Mucosa of gallbladder (tissue), 1 donor: Measurements from ENCODE around the gene BLZF1. TPM values are rescaled to one million over a fixed set of nuclear protein-coding genes. Genes with fewer than 3 reads are reported as not detected.
"Not testable (repeated sequence)": the region's sequence is repeated elsewhere in the genome, so short reads cannot be mapped to it uniquely, and the experiment has no call there.

Experiments used
- DNase-seq: peaks from one replicate; pipeline ENCODE4 v3.0.0-alpha.2; 2020; ENCODE audit warnings: low spot score
- total RNA-seq: library from RNA; stranded (reverse); gene quantifications from one replicate; pipeline ENCODE4 v1.2.1, GENCODE V29; 2021
- donor health status: DM: no; HTN: no; CAD: no.

BLZF1 gene
- total RNA-seq, 1 donor from 2014 or later: 32.0 TPM

DNA sequence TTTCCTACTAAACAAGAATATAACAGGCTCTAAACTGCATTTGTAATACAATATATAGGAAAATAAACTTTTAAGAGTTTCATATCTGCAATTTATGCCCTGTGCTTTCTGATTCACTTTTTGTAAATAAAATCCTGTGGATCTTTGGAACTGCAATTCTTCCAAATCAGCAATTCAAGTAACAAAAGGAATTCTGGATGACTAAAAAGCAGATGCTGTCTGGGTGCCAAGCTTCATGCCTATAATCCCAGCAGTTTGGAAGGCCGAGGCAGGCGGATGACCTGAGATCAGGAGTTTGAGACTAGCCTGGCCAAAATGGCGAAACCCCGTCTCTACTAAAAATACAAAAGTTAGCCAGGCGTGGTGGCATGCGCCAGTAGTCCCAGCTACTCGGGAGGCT lies 6.7 kb upstream of the BLZF1 start:
- DNase-seq: no peak

DNA sequence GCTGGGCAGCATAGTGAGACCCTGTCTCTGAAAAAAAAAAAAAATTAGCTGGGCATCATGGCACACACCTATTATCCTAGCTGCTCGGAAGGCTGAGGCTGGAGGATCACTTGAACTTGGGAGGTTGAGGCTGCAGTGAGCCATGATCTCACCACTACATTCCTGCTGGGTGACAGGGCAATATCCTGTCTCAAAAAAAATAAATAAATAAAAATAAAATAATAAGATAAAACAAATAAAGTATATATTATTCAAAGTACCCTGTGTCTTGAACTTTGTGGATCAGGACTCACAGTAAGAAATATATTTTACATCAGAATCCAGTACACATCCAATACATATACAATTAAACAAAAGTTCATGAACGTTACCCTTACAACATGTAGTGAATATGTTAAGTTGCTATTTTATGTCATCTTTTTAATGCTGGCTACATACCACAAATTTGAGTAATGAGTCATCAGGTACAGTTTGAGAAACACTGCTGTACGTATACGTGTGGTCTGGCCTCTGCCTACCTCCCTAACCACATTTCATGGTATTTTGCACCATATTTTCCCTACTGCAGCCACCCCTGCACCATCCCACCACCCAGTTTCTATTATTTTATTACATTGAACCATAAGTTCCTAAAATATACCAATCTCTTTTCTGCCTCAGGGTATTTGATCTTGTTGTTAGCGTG lies 4.8 kb upstream of the BLZF1 start:
- DNase-seq: no peak

DNA sequence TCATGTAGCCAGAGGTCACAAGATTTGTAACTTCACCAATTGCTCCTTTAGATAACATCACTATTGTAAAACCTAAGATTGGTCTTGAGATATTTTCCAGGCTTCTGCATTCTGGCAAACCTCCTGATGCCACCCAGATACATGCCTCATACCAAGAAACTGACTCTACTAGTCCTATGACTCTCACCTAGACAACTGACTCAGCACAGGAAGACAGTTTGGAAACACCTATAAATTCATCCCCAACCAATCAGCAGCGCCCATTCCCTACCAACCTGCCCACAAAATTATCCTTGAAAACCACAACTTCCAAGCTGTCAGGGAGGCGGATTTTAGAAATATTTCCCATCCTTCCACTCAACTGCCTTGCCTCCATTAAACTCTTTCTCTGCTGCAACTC lies 3.0 kb upstream of the BLZF1 start:
- DNase-seq: no peak

DNA sequence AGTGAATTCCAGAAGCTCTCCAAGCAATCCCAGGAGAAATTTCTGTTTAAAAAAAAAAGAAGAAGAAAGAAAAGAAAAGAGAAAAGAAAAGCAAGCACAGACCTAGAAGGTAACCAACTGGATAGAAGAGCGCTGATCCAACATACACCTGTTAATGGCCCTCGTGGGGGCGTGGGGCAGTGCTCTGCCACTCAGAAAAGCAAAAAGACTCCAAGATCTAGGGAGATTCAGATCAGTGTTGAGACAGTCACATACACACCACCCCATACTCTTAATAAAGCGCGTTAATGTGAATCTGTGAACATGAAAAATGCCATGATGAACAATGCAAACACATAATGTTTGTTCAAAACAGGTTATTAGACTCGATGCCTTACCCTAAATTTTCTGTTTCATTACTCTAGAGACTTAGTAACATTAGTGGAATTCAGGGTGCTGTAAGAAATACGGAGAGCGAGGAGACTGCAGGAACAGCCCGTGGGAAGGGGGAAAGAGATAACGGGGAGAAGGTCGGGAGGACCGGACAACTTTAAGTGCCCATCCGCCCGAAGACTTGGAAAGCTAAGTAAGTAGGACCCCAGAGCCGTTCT lies 804 bp upstream of the BLZF1 start:
- no peak for DNase-seq

DNA sequence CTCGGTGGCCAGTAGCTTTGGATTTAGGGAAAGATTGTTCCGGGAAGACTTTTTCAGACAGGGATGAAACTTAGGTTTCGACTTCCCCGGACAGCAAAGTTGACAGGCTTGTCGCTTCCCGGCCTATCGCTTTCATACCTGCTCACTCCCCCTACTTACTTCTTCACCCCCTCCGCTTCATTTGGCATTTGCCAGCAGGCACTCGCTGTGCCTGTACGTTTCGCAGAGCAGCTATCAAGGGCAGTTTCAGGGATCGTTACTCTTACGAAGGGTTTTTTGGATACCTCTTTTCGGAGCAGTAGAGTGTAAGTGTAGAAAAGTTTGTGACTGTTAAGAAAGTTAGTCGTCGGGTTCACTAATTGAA lies 393 bp downstream of the BLZF1 start:
- no peak for DNase-seq

DNA sequence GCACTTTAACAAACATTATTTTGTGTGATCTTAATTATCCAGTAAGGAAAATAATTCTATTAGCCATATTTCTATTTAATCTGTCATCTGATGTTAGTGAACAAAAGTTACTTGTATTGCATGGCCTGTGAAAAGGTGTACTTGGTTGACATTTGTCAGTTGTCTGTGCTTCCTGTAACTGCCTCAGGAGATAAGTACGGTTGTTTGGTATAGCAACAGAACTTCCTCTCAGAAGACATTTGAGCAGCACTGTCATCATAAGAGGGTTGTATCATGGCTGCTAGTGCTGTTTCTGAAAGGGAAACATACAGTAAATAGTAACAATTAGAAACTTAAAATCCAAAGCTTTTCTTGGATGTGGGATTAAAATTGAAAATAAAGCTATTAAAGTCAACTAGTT lies 3.4 kb downstream of the BLZF1 start:
- no peak for DNase-seq

DNA sequence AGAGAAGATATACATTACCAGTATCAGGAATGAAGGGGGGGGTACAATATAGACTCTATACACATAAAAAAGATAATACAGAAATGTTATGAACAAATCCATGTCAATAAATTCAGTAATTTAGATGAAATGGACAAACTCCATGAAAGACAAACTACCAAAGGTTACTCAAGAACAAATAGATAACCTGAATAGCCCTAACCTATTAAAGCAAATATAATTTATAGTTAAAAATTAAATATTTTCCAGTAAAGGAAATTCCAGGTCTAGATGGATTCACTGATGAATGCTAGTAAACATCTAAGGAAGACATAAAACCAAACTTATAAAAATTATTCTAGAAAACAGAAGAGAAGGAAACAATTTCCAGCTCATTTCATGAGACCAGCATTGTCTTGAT lies 13.2 kb downstream of the BLZF1 start:
- no peak for DNase-seq

DNA sequence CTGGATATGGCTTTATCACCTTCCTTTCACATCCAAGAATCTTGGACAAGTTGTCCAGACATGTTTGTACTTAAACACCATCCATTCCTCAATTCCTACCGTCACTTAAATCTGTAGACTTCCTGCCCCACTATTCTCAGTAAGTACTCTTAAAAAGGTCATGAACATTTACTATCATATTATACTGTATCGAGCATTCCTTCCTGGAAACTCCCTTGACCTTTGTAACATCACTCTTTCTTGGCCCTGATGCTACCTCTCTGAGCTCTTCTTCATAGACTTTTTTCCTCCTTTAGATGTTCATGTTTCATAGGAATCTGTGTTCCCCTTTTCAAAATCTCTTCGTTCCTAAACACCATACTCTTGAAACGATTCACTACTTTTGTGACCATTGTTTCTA lies 15.5 kb downstream of the BLZF1 start:
- DNase-seq: no peak

DNA sequence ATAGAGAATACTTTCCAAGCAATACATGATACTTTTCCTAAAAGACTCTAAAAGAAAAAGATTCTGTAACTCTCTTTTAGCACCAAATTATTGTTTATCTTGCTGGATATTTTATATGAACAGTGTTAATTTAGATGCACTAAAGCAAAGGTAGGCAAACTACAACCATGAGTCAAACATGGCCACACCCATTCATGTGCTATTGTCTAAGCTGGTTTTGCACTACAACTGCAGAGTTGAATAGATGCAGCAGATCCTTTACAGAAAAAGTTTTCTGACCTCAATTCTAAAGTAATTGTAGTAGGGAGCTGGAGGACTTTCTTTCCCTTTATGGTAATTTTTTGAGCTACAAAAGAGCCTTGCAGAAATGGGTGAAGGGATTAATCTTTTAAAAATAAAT lies 19.4 kb downstream of the BLZF1 start:
- no peak for DNase-seq

DNA sequence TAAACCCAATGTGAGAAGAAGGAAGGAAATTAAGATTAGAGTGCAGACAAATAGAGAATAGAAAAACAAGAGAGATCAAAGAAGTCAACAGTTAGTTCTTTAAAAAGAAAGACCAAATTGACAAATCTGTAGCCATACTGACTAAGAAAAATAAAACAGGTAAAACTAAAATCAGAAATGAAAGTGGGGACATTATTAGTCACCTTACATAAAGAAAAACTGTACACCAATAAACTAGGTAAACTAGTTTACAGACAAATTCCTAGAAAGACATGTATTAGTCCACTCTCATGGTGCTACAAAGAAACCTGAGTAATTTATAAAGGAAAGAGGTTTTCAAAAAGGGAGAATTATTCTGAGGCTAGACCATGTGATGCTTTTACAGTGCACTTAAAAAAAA lies 22.3 kb downstream of the BLZF1 start:
- DNase-seq: no peak

DNA sequence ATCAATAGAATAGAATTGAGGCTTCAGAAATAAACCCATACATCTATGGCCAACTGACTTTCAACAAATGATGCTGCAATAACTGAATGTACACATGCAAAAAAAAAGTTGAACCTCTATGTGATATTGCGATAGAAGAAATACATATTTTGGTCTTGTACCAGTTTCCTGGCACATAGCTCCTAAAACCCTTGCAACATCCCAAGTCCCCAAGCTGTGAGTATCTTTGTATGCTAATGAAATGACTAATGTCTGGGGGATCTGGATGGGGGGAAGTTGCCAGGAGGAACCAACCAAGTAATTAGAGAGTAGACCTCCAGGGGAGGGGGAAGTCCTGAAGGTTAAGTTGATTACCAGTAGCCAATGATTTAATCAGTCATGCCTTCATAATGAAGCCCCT lies 24.4 kb downstream of the BLZF1 start:
- DNase-seq: no peak

DNA sequence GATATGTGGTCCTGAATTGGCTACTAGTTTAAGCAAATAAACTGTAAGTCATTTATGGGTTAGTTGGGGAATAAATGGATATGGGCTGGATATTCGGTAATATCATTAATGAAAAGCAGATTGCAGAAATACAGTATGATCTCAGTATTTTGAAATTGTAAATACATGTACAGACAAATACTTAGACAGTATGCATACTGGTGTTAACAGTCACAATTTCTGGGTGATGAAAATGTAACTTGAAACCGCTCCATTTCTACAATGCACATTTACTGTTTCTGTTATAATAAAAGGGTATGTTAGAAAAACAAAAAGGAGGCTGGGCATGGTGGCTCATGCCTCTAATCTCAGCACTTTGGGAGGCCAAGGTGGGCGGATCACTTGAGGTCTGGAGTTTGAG lies 28.0 kb downstream of the BLZF1 start:
- DNase-seq: no peak

DNA sequence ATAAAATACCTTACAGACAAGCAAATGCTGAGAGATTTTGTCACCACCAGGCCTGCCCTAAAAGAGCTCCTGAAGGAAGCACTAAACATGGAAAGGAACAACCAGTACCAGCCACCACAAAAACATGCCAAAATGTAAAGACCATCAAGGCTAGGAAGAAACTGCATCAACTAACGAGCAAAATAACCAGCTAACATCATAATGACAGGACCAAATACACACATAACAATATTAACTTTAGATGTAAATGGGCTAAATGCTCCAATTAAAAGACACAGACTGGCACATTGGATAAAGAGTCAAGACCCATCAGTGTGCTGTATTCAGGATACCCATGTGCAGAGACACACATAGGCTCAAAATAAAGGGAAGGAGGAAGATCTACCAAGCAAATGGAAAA lies 34.6 kb downstream of the BLZF1 start:
- DNase-seq: not testable (repeated sequence)

DNA sequence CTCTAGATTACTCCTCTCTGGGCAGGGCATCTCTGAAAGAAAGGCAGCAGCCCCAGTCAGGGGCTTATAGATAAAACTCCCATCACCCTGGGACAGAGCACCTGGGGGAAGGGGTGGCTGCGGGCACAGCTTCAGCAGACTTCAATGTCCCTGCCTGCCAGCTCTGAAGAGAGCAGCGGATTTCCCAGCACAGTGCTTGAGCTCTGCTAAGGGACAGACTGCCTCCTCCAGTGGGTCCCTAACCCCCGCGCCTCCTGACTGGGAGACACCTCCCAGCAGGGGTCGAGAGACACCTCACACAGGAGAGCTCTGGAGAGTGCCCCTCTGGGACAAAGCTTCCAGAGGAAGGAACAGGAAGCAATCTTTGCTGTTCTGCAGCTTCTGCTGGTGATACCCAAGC lies 40.3 kb downstream of the BLZF1 start:
- not testable (repeated sequence) for DNase-seq

DNA sequence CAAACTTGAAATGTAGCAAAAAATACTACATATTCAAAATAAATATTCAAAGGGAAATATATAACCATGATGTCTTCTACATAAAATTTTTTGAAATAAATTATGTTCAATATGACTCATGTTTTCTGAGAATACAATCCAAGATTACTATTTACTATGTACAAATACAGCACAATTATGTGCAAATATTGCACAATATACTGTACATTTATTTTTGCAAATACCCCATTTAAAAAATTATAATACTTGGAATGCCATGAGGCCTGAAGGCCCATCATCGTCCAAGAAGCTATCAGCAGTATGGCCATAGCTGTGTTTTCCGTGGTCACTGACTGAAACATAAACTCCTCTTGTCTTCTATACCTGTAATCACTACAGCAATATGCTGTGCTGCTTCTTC lies 47.0 kb downstream of the BLZF1 start:
- DNase-seq: no peak

DNA sequence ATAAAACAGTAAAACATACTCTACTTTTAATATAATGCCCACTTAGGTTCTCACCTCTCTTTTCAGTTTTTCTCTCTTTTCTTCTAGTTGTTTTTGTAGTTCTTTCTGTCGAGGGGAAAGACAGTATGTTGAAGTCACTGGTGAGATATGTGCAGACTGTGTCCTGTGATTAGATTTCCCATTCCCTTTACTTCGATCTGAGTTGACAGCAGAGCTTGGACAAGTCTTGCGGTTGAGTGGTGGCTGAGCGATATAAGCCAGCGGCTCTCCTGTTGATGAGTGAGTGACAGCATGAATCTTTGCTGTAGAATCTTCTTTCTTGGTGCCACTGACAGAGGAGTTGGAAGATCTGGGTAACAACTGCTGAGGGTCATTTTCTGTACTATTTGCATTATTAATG lies 53.3 kb downstream of the BLZF1 start:
- no peak for DNase-seq

DNA sequence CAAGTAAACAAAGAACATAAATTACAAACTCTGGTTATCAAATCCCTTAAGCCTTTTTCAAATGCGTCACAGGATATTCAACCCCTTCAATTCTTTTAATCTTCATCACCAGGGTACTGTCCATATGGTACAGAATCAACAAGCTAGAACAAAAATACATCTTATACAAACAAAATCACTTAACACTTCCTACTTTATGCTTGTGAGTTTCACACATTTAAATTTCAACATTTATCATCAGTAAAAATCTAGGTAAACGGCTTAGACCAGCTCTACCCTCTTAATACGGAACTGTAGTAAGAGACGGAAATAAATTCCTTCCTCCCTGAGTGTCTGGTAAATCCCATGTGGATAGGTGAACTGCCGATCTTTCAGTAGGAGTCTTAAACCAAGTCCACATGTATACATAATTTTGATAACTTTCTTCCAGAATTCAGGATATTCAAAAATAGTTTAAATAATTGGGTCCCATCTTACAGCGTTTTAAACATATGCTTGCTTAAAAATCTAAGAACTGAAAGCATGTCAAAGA lies 58.2 kb downstream of the BLZF1 start:
- DNase-seq: no peak

DNA sequence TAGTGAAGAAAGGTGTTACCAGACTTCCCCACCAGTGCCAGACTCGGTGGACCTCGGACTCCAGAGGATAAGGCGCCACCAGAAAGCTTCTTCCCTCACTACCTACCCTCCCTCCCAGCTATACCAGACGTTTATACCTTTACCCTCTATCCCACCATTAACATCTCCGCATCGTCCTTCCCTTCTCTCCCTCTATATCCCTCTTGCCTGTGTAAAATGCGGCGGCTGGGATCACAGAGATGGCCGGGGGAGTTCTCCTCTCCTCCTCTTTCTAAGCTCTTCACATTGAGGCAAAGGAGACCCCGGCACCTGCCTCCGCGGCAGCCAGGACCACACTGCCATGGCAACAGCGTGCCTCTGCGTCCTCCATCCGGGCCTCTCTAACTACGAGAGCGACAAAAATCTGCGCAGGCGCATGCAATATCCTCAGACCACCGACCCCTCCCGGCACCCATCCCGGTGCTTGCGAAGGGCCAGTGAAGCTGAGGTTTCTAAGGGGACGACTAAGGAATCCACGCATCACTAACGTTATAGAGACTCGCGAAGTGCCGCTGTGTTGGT lies 59.2 kb downstream of the BLZF1 start, which contains the start of gene CCDC181:
Gene CCDC181 (minus strand): TSS at position 394 of the 561 bp plus-strand sequence. CDS start 2,547 bp downstream, outside the sequence.
- peak; percentile 53 for DNase-seq

Other genes with a start within 250 kb of the BLZF1 start
- 18.0 TPM for gene NME7, start 398 bp upstream of the BLZF1 start, total RNA-seq
- 5.6 TPM for gene CCDC181, start 59.3 kb downstream of the BLZF1 start, total RNA-seq
- 29.0 TPM for gene SLC19A2, start 117.7 kb downstream of the BLZF1 start, total RNA-seq
- gene F5, start 218.3 kb downstream of the BLZF1 start, total RNA-seq: 154 TPM